ENCODE data around the gene HSF2BP.
"Not testable (repeated sequence)": the region's sequence is repeated elsewhere in the genome, so short reads cannot be mapped to it uniquely, and the experiment has no call there.

HSF2BP gene

GRCh38 chr21:43619344-43619743, 39.9 kb downstream of the HSF2BP start:
- no peak for DNase-seq (ENCODE audit: low spot score)

GRCh38 chr21:43618940-43619339, 40.3 kb downstream of the HSF2BP start:
- DNase-seq (ENCODE audit: low spot score), result no peak

- not testable (repeated sequence) for DNase-seq (ENCODE audit: low spot score)
Measured at GRCh38 chr21:43616861-43617260, 42.4 kb downstream of the HSF2BP start.

GRCh38 chr21:43614839-43615238, 44.4 kb downstream of the HSF2BP start:
- no peak for DNase-seq (ENCODE audit: low spot score)

GRCh38 chr21:43613755-43614638, 45.3 kb downstream of the HSF2BP start:
- DNase-seq (ENCODE audit: low spot score), result no peak

GRCh38 chr21:43611598-43612369, 47.5 kb downstream of the HSF2BP start:
- peak; percentile 74 for DNase-seq (ENCODE audit: low spot score)

- DNase-seq (ENCODE audit: low spot score), result peak; percentile 39
Measured at GRCh38 chr21:43609501-43610340, 49.6 kb downstream of the HSF2BP start.

- DNase-seq (ENCODE audit: low spot score), result no peak
Measured at GRCh38 chr21:43608664-43609063, 50.6 kb downstream of the HSF2BP start.

- no peak for DNase-seq (ENCODE audit: low spot score)
Measured at GRCh38 chr21:43608225-43608624, 51.1 kb downstream of the HSF2BP start.

GRCh38 chr21:43605320-43606215, 53.7 kb downstream of the HSF2BP start:
- no peak for DNase-seq (ENCODE audit: low spot score)

- no peak for DNase-seq (ENCODE audit: low spot score)
Measured at GRCh38 chr21:43604505-43605204, 54.6 kb downstream of the HSF2BP start.

GRCh38 chr21:43603641-43604504, 55.4 kb downstream of the HSF2BP start:
- DNase-seq (ENCODE audit: low spot score), result no peak

GRCh38 chr21:43603233-43603626, 56.1 kb downstream of the HSF2BP start:
- DNase-seq (ENCODE audit: low spot score), result no peak

GRCh38 chr21:43602266-43603232, 56.7 kb downstream of the HSF2BP start:
- no peak for DNase-seq (ENCODE audit: low spot score)

- no peak for DNase-seq (ENCODE audit: low spot score)
Measured at GRCh38 chr21:43600642-43601402, 58.5 kb downstream of the HSF2BP start.

- DNase-seq (ENCODE audit: low spot score), result no peak
Measured at GRCh38 chr21:43599728-43600127, 59.6 kb downstream of the HSF2BP start.

- no peak for DNase-seq (ENCODE audit: low spot score)
Measured at GRCh38 chr21:43598416-43599120, 60.7 kb downstream of the HSF2BP start.
